Measurements from ENCODE around the gene FAM78B.

Gene FAM78B

GRCh38 chr1:166032572-166033371 is 134.0 kb downstream of the FAM78B start:
- in situ Hi-C loops (cut with HindIII; ENCODE audit: low sequenced_read_pairs): no loop called here
- no peak overlapping the region for H3K4me3 ChIP-seq (ENCODE audit: low read depth, low read length)
- DNase-seq (ENCODE audit: low read depth, low spot score): no peak
- no peak for TF ChIP-seq CTCF (IDR thresholded peaks at IDR 0.05; ENCODE audit: low read depth, low read length)

DNA sequence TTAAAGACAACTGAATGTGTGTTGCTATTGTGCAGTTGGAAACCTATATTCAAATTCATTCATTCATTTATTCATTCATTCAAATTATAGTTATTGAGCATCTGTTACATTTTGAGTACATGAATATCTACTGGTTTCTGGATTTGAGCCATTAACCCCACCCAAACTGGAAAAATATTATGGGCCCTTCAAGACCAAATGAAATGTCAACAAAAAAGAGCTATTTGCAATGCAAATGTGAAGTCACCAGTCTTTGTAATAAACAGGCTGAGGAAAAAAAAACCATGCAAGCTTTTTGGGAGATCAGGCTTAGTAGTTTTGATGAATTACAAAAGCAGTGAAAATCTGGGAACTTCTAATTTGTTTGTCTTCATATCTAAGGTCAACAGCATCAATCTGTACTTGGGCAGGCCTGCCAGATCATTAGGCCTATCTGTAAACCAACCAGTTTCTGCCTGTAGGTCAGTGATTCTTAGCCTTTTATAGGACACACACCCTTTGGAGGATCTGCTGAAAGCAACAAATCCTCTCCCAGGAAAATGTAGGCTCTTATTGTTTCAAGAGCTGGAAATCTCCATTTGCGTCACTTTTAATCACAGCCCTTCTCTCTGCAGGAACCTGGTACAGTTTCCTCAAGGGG is 134.7 kb downstream of the FAM78B start:
- DNase-seq (ENCODE audit: low read depth, low spot score): no peak
- TF ChIP-seq CTCF (IDR thresholded peaks at IDR 0.05; ENCODE audit: low read depth, low read length): no peak
- in situ Hi-C loops (cut with HindIII; ENCODE audit: low sequenced_read_pairs): no loop called here
- no peak overlapping the region for H3K4me3 ChIP-seq (ENCODE audit: low read depth, low read length)

DNA sequence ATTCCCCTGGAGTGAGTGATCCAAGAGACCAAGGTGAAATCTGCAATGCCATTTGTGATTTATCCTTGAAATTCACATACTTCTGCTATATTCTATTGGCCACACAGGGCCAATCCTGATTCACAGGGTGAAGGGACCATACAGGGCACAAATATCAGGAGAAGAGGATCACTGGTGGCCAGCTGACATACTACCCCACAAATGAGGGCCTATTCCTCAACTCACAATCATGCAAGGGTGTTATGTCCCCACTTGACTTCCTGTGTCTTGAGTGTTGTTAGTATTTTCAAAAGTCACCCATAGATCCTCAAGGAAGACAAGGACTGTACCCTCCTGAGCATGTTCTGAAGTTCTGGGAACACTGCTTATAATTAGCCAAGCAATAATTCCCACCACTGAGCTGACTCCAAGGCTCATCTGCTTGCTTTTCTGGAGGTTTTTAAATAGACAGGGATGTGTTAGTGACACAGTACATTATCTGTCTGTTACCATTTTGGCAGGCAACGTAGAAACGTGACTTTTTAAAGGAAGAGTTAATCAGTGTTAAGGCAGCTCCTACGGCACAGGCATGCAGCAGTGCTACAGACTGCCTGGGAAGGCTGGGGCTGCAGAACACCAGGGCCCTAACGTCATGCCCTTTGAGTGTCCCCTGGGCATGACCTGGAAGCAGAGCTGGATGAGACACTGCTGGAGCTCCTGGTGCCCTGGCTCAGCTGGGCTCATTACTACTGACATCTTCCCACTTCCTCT is 137.4 kb downstream of the FAM78B start:
- DNase-seq (ENCODE audit: low read depth, low spot score): no peak
- in situ Hi-C loops (cut with HindIII; ENCODE audit: low sequenced_read_pairs): no loop called here
- H3K4me3 ChIP-seq (ENCODE audit: low read depth, low read length): no peak overlapping the region
- TF ChIP-seq CTCF (IDR thresholded peaks at IDR 0.05; ENCODE audit: low read depth, low read length): no peak

GRCh38 chr1:166026555-166026954 is 140.2 kb downstream of the FAM78B start:
- no peak for DNase-seq (ENCODE audit: low read depth, low spot score)

GRCh38 chr1:166026143-166026542 is 140.7 kb downstream of the FAM78B start:
- no peak for TF ChIP-seq CTCF (IDR thresholded peaks at IDR 0.05; ENCODE audit: low read depth, low read length)
- H3K4me3 ChIP-seq (ENCODE audit: low read depth, low read length): no peak overlapping the region
- DNase-seq (ENCODE audit: low read depth, low spot score): no peak
- in situ Hi-C loops (cut with HindIII; ENCODE audit: low sequenced_read_pairs): no loop called here

More at GRCh38 chr1:166026555-166026954, 140.2 kb downstream of the FAM78B start:
- no peak overlapping the region for H3K4me3 ChIP-seq (ENCODE audit: low read depth, low read length)
- TF ChIP-seq CTCF (IDR thresholded peaks at IDR 0.05; ENCODE audit: low read depth, low read length): no peak
- in situ Hi-C loops (cut with HindIII; ENCODE audit: low sequenced_read_pairs): no loop called here

DNA sequence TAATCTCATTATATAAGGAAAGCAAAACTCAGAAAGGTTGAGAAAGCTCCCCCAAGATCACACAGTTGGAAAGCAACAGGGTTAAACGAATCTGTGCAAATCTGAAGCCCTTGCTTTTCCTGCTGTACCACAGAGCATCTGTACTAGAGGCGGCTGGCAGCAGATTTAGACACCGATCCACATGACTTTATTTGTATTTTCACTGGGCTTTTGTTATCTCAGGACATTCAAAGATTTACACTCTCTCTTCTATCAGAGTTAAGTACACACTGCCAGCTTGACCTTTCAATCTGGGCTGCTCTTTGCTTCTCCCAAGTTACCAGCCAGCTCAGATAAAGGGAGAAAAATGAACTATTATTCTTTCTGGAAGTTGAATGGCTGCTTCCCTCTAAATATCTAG is 146.6 kb downstream of the FAM78B start:
- H3K4me3 ChIP-seq (ENCODE audit: low read depth, low read length): no peak overlapping the region
- no peak for TF ChIP-seq CTCF (IDR thresholded peaks at IDR 0.05; ENCODE audit: low read depth, low read length)

More for the DNA sequence above, 146.6 kb downstream of the FAM78B start:
- in situ Hi-C loops (cut with HindIII; ENCODE audit: low sequenced_read_pairs): no loop called here
- no peak for DNase-seq (ENCODE audit: low read depth, low spot score)

Data from astrocyte of the spinal cord (primary cell).